Body of pancreas (tissue), 4 donors: Measurements from ENCODE around the gene FBXO9.

Source experiments
- POLR2A ChIP-seq, 3 donors: fragments of 450-650 bp; IDR thresholded peaks; one replicate each; pipeline ENCODE4 v1.6.1; 2016; ENCODE audit warnings: antibody characterized with exemption in 3 of 3, mild to moderate bottlenecking in 2 of 3
- TF ChIP-seq, protein P1 (sequence below), 7 experiments: fragments of 450-650 bp in 4 of 7; fragments of 200-600 bp in 3 of 7; sonication (generic) in 3 of 7; IDR thresholded peaks; one replicate each; pipeline ENCODE4 v1.5.1; 2016 to 2019; ENCODE audit warnings: antibody characterized with exemption in 7 of 7

DNA sequence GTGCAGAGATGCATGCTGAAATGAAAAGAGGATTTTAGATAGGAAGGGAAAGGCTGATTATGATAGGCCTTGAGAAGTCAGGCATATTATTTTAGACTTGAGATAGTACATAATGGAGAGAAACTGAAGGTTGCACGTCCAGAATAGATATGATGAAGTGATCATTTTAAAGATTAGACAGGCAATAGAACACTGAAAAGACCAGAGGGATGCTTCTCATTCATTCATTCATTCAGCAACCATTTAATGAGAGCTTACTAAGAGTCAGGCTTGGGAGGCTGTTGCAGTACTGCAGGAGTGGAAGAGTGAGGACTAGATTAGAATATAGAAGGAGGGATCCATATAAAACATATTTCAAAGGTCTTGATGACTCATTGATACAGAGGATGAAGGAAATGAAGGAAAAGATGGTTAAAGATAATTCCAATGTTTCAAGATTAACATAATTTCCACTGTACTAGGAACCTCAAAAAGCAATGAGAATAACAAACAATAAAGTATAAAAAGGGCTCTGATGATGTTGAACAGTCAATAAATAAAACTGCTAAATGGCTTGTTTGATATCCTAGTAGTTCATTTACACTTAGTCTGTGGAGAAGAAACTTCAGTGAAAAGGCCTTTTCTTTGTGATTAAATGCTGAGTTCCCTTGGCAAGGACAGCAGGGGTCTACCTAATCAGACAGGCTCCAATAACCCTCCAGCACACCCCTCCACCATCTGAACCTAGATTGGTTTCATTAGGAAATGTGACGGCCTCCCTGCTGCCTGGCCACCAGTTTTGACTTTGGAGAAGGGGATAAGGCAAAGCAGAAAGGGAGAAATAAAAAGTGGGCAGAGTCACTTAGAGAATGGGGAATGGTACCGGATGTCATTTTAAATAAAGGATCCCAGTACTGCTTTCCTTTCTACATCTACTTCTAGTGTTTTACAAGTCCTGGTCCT lies 5.3 kb upstream of the FBXO9 start:
- TF ChIP-seq POLR2A (IDR thresholded peaks at IDR 0.05): no peak
- TF ChIP-seq, protein P1, sequence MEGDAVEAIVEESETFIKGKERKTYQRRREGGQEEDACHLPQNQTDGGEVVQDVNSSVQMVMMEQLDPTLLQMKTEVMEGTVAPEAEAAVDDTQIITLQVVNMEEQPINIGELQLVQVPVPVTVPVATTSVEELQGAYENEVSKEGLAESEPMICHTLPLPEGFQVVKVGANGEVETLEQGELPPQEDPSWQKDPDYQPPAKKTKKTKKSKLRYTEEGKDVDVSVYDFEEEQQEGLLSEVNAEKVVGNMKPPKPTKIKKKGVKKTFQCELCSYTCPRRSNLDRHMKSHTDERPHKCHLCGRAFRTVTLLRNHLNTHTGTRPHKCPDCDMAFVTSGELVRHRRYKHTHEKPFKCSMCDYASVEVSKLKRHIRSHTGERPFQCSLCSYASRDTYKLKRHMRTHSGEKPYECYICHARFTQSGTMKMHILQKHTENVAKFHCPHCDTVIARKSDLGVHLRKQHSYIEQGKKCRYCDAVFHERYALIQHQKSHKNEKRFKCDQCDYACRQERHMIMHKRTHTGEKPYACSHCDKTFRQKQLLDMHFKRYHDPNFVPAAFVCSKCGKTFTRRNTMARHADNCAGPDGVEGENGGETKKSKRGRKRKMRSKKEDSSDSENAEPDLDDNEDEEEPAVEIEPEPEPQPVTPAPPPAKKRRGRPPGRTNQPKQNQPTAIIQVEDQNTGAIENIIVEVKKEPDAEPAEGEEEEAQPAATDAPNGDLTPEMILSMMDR (IDR thresholded peaks at IDR 0.05): no peak
